Right lobe of liver (tissue), 6 donors: ENCODE results near the gene INAFM2. TPM values are rescaled to one million over a fixed set of nuclear protein-coding genes. Genes with fewer than 3 reads are reported as not detected.

Experiments
- ATAC-seq, 4 donors: fragments of 200-7000 bp; cut with Tn5 transposase; one replicate each; pipeline ENCODE4 v1.9.1; 2020; ENCODE audit warnings: mild to moderate bottlenecking in 4 of 4, moderate library complexity in 4 of 4
- DNase-seq, 3 donors: peaks; one replicate each; pipeline ENCODE4 v3.0.0-alpha.2; 2020
- H3K27ac ChIP-seq, 3 donors: fragments of 200-600 bp; one replicate each; pipeline ENCODE4 v1.8.0; 2022
- H3K27me3 ChIP-seq, 2 donors: fragments of 200-600 bp; one replicate each; pipeline ENCODE4 v1.8.0; 2022
- H3K36me3 ChIP-seq, 4 donors: fragments of 200-600 bp; sonication (generic) in 1 of 4; one replicate each; pipeline versions ENCODE4 v1.5.1 to v1.8.0; 2017 to 2022; ENCODE audit warnings: control low read depth in 1 of 4
- H3K4me1 ChIP-seq, 4 donors: fragments of 200-600 bp; sonication (generic) in 1 of 4; one replicate each; pipeline versions ENCODE4 v1.5.1 to v1.8.0; 2017 to 2022; ENCODE audit warnings: control low read depth in 1 of 4
- H3K4me3 ChIP-seq, 3 donors: fragments of 200-600 bp; one replicate each; pipeline ENCODE4 v1.8.0; 2022
- H3K9me3 ChIP-seq, 4 donors: fragments of 200-600 bp; sonication (generic) in 1 of 4; one replicate each; pipeline versions ENCODE4 v1.5.1 to v1.8.0; 2017 to 2022; ENCODE audit warnings: control low read depth in 1 of 4
- CTCF ChIP-seq, 4 donors: fragments of 200-600 bp in 3 of 4; fragments of 450-650 bp in 1 of 4; IDR thresholded peaks; one replicate each; pipeline versions ENCODE4 v1.5.1 to v1.8.0; 2016 to 2022; ENCODE audit warnings: antibody characterized with exemption in 4 of 4, mild to moderate bottlenecking in 2 of 4
- POLR2A ChIP-seq: fragments of 450-650 bp; IDR thresholded peaks from one replicate; pipeline ENCODE4 v1.6.1; 2017; ENCODE audit warnings: antibody characterized with exemption, mild to moderate bottlenecking
- WGBS: methylation state at CpG from one replicate; pipeline ENCODE4 v1.1.6; 2018; ENCODE audit warnings: low coverage, low lambda C conversion rate; ENCODE audit not compliant: insufficient coverage; ENCODE audit errors: missing lambda C conversion rate; 5-methylcytosine and 5-hydroxymethylcytosine counted together
- intact Hi-C, 2 donors: fragments of 100-400 bp; cut with DNase I; formaldehyde crosslinking; loops; one replicate each; pipeline versions ENCODE4 v1.11.2 to v1.14.1; 2022
- total RNA-seq, 6 experiments: library from RNA; depleted of rRNA in 2 of 6; stranded (reverse); fragments of >200 nt in 2 of 6; fragmentation: NEBNext Ultra II Directional in 3 of 6; extraction: Animal tissue kit (Norgen Biotek cat#: 25700) in 3 of 6; gene quantifications; one replicate each; pipeline versions ENCODE4 v1.1.0 to v1.2.4, GENCODE V29; 2016 to 2023
- donor health status: DM: no; HTN: yes; CAD: no.
- donor health status: DM: no; HTN: no; CAD: no.
- donor health status: DM: no; HTN: no; CAD: no.
- donor health status: DM: no; HTN: yes; CAD: no.
- donor health status: DM: no; HTN: yes; CAD: no.

Gene INAFM2
- total RNA-seq, 6 experiments from 2014 or later: 4.6 to 8.7 (median 5.8) TPM

- DNase-seq: peak in 2 of 3 donors; percentile 10 to 35
- 70% methylated on average over 3 of the region's 20 CpGs for WGBS
- peaks cover 0 to 11% (median 0%) of the 10 kb centered on the region in 4 donors for H3K4me1 ChIP-seq
Observed at GRCh38 chr15:40293905-40294895, 29.3 kb upstream of the INAFM2 start.

GRCh38 chr15:40295297-40295696, 28.2 kb upstream of the INAFM2 start:
- no peaks in the 10 kb centered on the region for H3K9me3 ChIP-seq
- no peak overlapping the region for H3K27ac ChIP-seq
- intact Hi-C loops: no loop called here
- H3K4me3 ChIP-seq: no peak overlapping the region
- TF ChIP-seq POLR2A (no peak), CTCF (IDR thresholded peaks at IDR 0.05) (no peak)
- no peaks in the 10 kb centered on the region for H3K27me3 ChIP-seq
- WGBS: 62% methylated on average over 1 of the region's 1 CpG
- DNase-seq (peak in 2 of 3 donors; percentile 3 to 8), ATAC-seq (no peak)
- H3K36me3 ChIP-seq: no peaks in the 10 kb centered on the region
- H3K4me1 ChIP-seq: peaks cover 0 to 6% (median 0%) of the 10 kb centered on the region in 4 donors

More at GRCh38 chr15:40293905-40294895, 29.3 kb upstream of the INAFM2 start:
- TF ChIP-seq POLR2A (no peak), CTCF (IDR thresholded peaks at IDR 0.05) (no peak)
- Histone ChIP-seq H3K9me3 (no peaks in the 10 kb centered on the region), H3K27ac (no peak overlapping the region), H3K27me3 (no peaks in the 10 kb centered on the region), H3K4me3 (no peak overlapping the region), H3K36me3 (no peaks in the 10 kb centered on the region)
- ATAC-seq: no peak
- intact Hi-C loops: no loop called here

GRCh38 chr15:40295877-40296560, 27.5 kb upstream of the INAFM2 start:
- intact Hi-C loops: no loop called here
- WGBS: 60% methylated on average over 5 of the region's 12 CpGs
- H3K9me3 ChIP-seq: no peaks in the 10 kb centered on the region
- no peak for TF ChIP-seq POLR2A
- TF ChIP-seq CTCF (IDR thresholded peaks at IDR 0.05): no peak
- H3K4me3 ChIP-seq: no peak overlapping the region
- no peak overlapping the region for H3K27ac ChIP-seq
- no peaks in the 10 kb centered on the region for H3K27me3 ChIP-seq
- peak in 2 of 3 donors; percentile 15 to 43 for DNase-seq
- H3K36me3 ChIP-seq: no peaks in the 10 kb centered on the region
- no peak for ATAC-seq
- peaks cover 0 to 4% (median 0%) of the 10 kb centered on the region in 4 donors for H3K4me1 ChIP-seq

- Histone ChIP-seq H3K27me3 (no peaks in the 10 kb centered on the region), H3K9me3 (no peaks in the 10 kb centered on the region), H3K4me3 (no peak overlapping the region), H3K4me1 (no peaks in the 10 kb centered on the region), H3K36me3 (no peaks in the 10 kb centered on the region), H3K27ac (no peak overlapping the region)
- DNase-seq: peak in 2 of 3 donors; percentile 9 to 35
- TF ChIP-seq CTCF (IDR thresholded peaks at IDR 0.05): no peak
- no peak for TF ChIP-seq POLR2A
- intact Hi-C loops: no loop called here
- no peak for ATAC-seq
- 75% methylated on average over 3 of the region's 5 CpGs for WGBS
Observed at GRCh38 chr15:40296561-40297230, 26.8 kb upstream of the INAFM2 start.
